BJ (cell line): ENCODE measurements around the gene HFM1. TPM values are rescaled to one million over a fixed set of nuclear protein-coding genes. Genes with fewer than 3 reads are reported as not detected.
"Not testable (repeated sequence)": the region's sequence is repeated elsewhere in the genome, so short reads cannot be mapped to it uniquely, and the experiment has no call there.

Experiments used
- CTCF ChIA-PET: fragments of 350-600 bp; formaldehyde crosslinking; extraction: SDS; loops from one replicate; lab custom pipeline; 2021; ENCODE audit warnings: antibody characterized with exemption, inconsistent platforms; lab: Yijun Ruan, JAX
- POLR2A ChIA-PET: fragments of 300-600 bp; sonication (Branson Sonifier 250); formaldehyde crosslinking; extraction: SDS; loops from one replicate; lab custom pipeline; 2021; ENCODE audit warnings: antibody characterized with exemption; lab: Charles Lee
- DNase-seq: peaks from one replicate; pipeline ENCODE4 v3.0.0-alpha.2; 2011; ENCODE audit warnings: low read depth
- H3K27me3 ChIP-seq: 2 replicates; pipeline ENCODE4 v1.6.0; 2011; ENCODE audit warnings: low read length; ENCODE audit not compliant: control insufficient read depth, insufficient read depth
- H3K36me3 ChIP-seq: 2 replicates; pipeline ENCODE4 v1.5.1; 2011; ENCODE audit warnings: low read length; ENCODE audit not compliant: control insufficient read depth, insufficient read depth
- H3K4me3 ChIP-seq: 2 replicates; pipeline ENCODE4 v1.5.1; 2011; ENCODE audit warnings: low read depth, mild to moderate bottlenecking, control low read depth, low read length
- polyA plus RNA-seq: library from polyadenylated mRNA; depleted of rRNA; stranded (reverse); fragments of >200 nt; gene quantifications from 2 replicates; pipeline ENCODE4 v1.2.3, GENCODE V29; 2011
- TF ChIP-seq, protein P1 (sequence below): IDR thresholded peaks from 2 replicates; pipeline ENCODE4 v1.5.1; 2011; ENCODE audit warnings: low read depth, mild to moderate bottlenecking, control low read depth, inconsistent platforms, low read length, moderate library complexity; ENCODE audit not compliant: insufficient read depth

The HFM1 gene
- polyA plus RNA-seq, 1 experiment: not detected

DNA sequence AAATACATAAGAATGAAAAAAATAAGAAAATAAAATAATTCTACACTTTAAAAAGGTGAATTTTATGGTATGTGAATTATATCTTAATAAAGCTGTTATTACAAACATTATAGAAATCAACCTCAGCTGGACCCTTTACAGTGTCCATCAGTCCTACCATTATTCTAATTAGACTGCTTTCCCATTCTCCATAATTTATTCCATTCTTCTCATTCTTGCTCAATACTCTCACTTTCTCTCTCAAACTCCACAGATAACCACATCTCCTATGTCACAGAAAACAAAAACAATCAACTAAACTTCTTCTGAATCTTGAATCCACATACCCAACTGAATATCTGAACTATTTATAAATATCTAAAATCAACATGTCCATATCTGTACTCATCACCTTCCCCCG lies 11.6 kb downstream of the HFM1 start:
- TF ChIP-seq, protein P1, sequence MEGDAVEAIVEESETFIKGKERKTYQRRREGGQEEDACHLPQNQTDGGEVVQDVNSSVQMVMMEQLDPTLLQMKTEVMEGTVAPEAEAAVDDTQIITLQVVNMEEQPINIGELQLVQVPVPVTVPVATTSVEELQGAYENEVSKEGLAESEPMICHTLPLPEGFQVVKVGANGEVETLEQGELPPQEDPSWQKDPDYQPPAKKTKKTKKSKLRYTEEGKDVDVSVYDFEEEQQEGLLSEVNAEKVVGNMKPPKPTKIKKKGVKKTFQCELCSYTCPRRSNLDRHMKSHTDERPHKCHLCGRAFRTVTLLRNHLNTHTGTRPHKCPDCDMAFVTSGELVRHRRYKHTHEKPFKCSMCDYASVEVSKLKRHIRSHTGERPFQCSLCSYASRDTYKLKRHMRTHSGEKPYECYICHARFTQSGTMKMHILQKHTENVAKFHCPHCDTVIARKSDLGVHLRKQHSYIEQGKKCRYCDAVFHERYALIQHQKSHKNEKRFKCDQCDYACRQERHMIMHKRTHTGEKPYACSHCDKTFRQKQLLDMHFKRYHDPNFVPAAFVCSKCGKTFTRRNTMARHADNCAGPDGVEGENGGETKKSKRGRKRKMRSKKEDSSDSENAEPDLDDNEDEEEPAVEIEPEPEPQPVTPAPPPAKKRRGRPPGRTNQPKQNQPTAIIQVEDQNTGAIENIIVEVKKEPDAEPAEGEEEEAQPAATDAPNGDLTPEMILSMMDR: no peak
- no peak for DNase-seq
- ChIA-PET POLR2A (no interaction called here), CTCF (no interaction called here)
- Histone ChIP-seq H3K4me3 (no peak overlapping the region), H3K27me3 (no peaks in the 10 kb centered on the region), H3K36me3 (no peaks in the 10 kb centered on the region)

DNA sequence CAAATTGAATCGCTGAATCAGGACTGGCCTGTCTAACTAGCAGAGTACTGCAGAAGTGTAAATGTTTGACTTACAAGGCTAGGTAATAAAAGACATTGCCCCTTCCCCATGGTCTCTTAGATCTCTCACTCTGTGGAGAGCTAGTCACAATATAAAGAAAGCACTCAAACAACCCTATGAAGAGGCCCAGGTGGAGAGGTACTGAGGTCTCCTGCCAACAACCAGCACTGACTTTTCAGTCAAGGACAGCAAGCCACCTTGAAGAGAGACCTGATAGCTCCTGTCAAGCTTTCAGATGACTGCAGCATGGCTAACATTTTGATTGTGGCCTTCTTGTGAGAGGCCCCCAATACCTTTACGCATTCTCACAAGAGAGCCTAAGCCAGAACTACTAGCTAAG lies 18.5 kb downstream of the HFM1 start:
- Histone ChIP-seq H3K4me3 (no peak overlapping the region), H3K36me3 (no peaks in the 10 kb centered on the region), H3K27me3 (no peaks in the 10 kb centered on the region)
- no peak for DNase-seq
- TF ChIP-seq, protein P1: no peak
- ChIA-PET CTCF (interaction anchor here (1.2 kb wide), 1 partner anchor 1213 kb away, joined by 3 read pairs; no protein-coding TSS in a partner anchor), POLR2A (no interaction called here)

DNA sequence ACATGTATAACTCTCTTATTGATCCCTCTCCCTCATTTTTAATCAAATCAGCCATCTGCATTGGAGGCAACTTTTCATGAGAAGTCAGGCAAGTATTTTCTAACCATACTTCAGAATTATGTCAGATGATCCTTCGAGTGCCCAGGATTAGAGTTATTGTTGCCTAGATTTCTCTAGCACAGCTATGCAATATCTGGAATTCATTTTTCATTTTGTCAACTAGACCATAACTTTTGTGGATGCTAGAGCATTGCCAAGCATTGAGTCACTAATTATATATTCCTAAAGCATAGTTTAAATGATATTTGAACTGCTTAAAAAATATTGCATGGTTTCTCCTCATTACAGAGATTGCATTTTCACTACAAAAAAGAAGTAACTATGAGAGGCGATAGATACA lies 21.2 kb downstream of the HFM1 start:
- Histone ChIP-seq H3K4me3 (no peak overlapping the region), H3K27me3 (no peaks in the 10 kb centered on the region), H3K36me3 (no peaks in the 10 kb centered on the region)
- POLR2A ChIA-PET: no interaction called here
- DNase-seq: no peak
- CTCF ChIA-PET: no interaction called here
- TF ChIP-seq, protein P1: no peak

DNA sequence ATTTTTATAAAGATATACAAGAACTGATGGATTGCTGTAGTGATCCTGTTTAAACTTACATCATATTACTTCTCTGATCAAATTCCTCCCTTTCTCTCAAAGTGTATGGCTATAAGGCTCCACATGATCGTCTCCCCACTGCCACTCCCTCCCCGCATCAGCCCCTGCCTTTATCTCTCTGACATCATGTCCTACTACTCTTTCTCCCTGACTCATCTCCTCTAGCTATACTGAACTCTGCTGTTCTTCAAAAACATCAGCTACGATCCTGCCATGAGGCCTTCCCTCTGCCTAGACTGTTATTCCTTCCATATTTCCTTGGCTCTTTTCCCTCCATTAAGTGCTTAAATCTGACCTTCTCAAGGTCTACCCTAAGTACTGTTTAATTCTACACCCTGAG lies 22.8 kb downstream of the HFM1 start:
- no peak overlapping the region for H3K4me3 ChIP-seq
- H3K36me3 ChIP-seq: no peaks in the 10 kb centered on the region
- ChIA-PET CTCF (no interaction called here), POLR2A (no interaction called here)
- no peaks in the 10 kb centered on the region for H3K27me3 ChIP-seq
- TF ChIP-seq, protein P1: no peak
- no peak for DNase-seq

DNA sequence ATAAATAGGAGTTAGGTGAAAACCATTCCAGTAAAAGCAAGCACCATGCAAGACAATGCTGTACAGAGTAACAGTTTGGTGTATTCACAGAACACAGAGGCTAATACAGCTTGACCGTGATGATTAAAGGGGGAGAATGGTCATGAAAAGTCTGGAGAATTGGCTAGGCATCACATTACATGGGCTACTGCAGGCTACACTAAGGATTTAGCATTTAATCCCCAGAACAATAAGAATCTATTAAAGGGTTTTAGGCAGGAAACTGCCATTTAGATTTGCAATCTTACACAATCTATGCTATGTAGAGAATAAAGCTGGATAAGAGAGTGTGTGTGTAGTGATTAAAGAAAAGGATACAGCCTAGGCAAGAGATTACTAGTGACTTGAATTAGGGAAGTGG lies 30.6 kb downstream of the HFM1 start:
- CTCF ChIA-PET: no interaction called here
- H3K27me3 ChIP-seq: no peaks in the 10 kb centered on the region
- no peak overlapping the region for H3K4me3 ChIP-seq
- POLR2A ChIA-PET: no interaction called here
- H3K36me3 ChIP-seq: no peaks in the 10 kb centered on the region
- no peak for DNase-seq
- TF ChIP-seq, protein P1: no peak

DNA sequence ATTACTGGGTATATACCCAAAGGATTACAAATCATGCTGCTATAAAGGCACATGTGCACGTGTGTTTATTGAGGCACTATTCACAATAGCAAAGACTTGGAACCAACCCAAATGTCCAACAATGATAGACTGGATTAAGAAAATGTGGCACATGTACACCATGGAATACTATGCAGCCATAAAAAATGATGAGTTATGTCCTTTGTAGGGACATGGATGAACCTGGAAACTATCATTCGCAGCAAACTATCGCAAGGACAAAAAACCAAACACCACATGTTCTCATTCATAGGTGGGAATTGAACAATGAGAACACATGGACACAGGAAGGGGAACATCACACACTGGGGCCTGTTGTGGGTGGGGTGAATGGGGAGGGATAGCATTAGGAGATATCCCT lies 32.4 kb downstream of the HFM1 start:
- H3K36me3 ChIP-seq, CTCF ChIA-PET, H3K4me3 ChIP-seq, H3K27me3 ChIP-seq, DNase-seq, POLR2A ChIA-PET: not testable (repeated sequence)
